Retinal pigment epithelial cell (primary cell): Measurements from ENCODE around the gene ATP6V0E1.

Experiments used
- DNase-seq: peaks from one replicate; pipeline ENCODE4 v3.0.0-alpha.2; 2010; ENCODE audit warnings: low read depth
- H3K4me3 ChIP-seq: 2 replicates; pipeline ENCODE4 v1.5.1; 2011; ENCODE audit warnings: mild to moderate bottlenecking, low read length, control low read depth, moderate library complexity
- TF ChIP-seq, protein P1 (sequence below): conservative IDR thresholded peaks from 2 replicates; pipeline ENCODE4 v1.5.1; 2011; ENCODE audit warnings: low read depth, low read length, control low read depth, inconsistent platforms

Gene ATP6V0E1

DNA sequence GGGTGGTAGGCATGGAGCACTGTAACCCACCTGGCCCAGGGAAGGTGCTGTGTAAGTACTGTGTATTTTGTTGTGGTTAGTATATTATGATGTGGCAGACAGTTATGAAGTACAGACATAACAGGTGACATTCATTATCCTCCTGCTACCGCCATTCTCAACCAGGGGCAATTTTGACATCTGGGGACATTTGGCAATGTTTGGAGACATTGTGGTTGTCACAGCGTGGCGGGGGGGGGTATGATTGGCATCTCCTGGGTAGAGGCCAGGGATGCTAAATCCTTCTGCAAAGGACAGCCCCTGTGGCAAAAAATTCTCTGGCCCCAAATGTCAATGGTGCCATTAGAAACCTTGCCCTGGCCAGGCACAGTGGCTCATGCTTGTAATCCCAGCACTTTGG lies 34.1 kb upstream of the ATP6V0E1 start:
- no peak overlapping the region for H3K4me3 ChIP-seq
- TF ChIP-seq, protein P1, sequence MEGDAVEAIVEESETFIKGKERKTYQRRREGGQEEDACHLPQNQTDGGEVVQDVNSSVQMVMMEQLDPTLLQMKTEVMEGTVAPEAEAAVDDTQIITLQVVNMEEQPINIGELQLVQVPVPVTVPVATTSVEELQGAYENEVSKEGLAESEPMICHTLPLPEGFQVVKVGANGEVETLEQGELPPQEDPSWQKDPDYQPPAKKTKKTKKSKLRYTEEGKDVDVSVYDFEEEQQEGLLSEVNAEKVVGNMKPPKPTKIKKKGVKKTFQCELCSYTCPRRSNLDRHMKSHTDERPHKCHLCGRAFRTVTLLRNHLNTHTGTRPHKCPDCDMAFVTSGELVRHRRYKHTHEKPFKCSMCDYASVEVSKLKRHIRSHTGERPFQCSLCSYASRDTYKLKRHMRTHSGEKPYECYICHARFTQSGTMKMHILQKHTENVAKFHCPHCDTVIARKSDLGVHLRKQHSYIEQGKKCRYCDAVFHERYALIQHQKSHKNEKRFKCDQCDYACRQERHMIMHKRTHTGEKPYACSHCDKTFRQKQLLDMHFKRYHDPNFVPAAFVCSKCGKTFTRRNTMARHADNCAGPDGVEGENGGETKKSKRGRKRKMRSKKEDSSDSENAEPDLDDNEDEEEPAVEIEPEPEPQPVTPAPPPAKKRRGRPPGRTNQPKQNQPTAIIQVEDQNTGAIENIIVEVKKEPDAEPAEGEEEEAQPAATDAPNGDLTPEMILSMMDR: no peak
- no peak for DNase-seq

DNA sequence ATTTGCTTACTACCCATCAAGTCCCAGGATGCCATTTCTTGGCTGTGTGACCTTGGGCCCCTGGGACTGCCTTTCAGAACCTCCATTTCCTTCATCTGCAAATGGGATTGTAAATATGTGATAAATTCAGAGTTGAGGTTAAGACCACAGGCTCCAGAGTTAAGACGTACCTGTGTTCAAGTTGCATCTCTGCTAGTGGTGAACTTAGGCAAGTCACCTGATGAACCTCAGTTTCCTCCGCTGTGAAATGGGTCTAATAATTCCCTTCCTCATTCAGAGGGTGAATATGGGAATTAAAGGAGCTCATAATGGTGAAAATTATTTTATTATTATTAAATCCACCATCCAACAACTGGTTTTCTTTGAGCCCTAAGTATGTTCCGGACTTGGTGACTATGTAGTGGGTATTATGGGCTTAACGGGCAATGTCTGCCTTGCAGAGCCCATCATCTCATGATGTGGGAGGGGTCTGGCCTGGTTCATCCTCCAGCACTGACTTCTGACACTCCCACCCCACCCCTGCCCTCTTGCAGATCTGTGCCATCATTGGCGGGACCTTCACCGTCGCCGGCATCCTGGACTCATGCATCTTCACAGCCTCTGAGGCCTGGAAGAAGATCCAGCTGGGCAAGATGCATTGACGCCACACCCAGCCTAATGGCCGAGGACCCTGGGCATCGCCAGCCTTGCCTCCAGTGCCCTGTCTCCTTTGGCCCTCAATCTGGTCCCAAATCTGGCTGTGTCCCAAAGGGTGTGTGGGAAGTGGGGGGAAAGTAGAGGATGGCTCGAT lies 33.2 kb upstream of the ATP6V0E1 start:
- TF ChIP-seq, protein P1: no peak
- DNase-seq: no peak
- H3K4me3 ChIP-seq: no peak overlapping the region

DNA sequence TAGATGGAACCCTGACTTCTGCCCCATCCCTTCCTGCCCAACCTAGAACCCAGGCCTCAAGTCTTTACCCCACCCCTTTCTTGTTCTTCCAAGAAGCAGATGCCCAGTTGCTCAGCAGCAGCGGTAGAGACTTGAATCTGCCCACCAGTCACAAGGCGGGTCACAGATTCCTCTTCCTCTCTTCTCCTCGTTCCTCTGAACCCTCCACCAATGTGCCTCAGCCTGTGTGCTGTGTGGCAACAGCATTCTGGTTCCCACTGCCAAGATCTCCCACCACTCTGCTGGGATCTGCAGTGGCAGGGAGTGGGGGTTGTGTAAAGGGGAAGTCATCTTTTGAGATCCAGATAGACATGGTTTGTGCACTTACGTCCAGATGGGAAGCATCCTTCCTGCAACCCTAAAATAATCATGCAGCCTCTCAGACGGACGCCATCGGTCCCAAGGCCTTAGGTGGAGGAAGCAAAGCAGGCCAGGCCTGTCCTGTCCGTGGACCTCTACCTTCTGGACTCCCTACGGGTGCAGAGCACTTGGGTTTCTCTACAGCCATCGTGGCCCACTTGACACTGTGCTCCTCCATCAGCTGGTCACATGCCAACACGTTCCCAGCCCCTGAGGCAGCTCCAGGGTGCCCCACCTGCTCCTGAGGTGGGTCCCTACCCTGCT lies 32.1 kb upstream of the ATP6V0E1 start:
- DNase-seq: no peak
- TF ChIP-seq, protein P1: no peak
- no peak overlapping the region for H3K4me3 ChIP-seq

DNA sequence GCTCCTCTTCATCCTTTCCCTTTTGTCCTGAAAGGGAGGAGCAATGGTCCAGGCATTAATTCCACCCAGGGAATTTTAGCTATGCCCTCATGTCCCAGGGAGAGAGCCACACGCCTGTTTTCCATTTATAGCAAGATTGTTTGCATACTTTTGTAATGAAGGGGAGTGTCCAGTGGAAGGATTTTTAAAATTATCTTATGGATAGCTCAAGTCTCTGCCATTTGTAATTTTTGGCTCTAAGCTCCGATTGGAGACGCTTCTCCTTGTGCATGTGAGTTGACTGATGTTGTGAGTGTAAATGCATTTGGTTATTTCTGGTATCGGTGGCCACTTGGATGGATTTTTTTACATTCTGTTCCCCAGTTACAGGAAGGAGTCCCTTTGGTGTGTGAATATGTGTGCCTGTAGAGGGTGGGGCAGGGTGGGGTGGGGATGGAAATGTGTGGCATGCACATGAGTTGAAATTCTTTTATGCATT lies 31.5 kb upstream of the ATP6V0E1 start:
- TF ChIP-seq, protein P1: no peak
- no peak overlapping the region for H3K4me3 ChIP-seq
- DNase-seq: no peak

DNA sequence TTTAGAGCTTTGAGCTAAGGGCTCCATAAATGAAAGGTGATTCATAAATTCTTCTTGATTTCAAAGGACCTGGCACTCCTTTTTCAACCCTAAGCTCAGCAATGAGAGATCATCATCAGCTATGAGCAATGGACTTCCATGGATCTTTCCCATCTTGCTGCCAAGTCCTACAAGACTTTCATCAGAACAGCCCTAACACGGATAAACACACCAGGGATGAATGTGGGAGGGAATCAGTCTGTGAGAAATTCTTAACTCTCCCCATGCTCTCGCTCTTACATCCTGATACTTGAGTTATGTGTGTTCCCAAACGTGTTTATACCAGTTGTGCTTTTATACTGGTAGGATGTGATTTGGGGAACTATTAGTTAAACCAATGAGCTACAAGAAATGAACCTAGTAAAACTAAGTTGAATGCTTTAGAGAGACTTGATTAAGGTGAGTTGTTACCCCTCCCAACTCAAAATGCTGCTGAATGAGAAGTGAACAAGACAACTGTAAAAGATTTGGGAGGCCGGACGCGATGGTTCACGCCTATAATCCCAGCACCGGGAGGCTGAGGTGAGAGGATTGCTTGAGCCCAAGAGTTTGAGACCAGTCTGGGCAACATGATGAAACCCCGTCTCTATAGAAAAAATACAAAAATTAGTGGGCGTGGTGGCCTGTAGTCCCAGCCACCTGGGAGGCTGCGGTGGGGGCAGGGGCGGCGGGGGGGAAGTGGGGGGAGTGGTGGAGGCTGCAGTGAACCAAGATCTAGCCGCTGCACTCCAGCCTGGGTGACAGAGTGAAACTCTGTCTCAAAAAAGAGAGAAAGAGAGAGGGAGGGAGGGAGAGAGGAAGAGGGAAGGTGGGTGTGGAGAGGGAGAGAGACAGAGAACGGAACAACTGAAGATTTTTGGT lies 29.5 kb upstream of the ATP6V0E1 start:
- H3K4me3 ChIP-seq: no peak overlapping the region
- DNase-seq: no peak
- TF ChIP-seq, protein P1: no peak

DNA sequence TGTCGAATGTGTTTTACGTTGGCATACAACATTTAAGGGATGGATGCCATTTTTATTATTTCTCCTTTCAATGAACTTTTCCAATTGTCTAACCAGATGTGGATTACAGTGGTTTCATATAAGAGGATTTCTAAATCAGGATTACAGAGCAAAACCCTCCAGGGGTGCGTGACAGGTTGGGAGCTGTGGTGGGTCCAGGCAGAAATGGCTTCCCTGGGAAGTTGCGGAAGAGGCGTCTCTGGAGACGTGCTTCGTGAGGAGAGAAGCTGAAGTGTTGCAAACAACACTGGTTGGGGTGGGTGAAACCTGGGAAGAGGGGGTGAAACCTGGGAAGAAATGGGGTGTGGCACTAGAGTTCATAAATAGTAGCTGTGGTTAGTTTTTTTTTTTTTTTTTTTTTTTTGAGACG lies 28.8 kb upstream of the ATP6V0E1 start:
- H3K4me3 ChIP-seq: no peak overlapping the region
- TF ChIP-seq, protein P1: no peak
- no peak for DNase-seq
